OCI-LY1 (cell line): ENCODE results near the gene IL3.

ENCODE experiments used
- H2AFZ ChIP-seq: fragments of 200-600 bp; sonication (generic), shearing (Covaris generic); 2 replicates; pipeline ENCODE4 v1.6.0; 2014; ENCODE audit warnings: antibody characterized with exemption, mild to moderate bottlenecking, low read length
- H3F3A ChIP-seq: fragments of 200-600 bp; sonication (generic), shearing (Covaris generic); 2 replicates; pipeline ENCODE4 v1.6.0; 2014; ENCODE audit warnings: mild to moderate bottlenecking, antibody characterized with exemption, low read length, moderate library complexity; ENCODE audit not compliant: insufficient read depth
- H3K27ac ChIP-seq: fragments of 200-600 bp; sonication (generic); 2 replicates; pipeline ENCODE4 v1.5.1; 2014; ENCODE audit warnings: low read length, mixed run types, mild to moderate bottlenecking, low read depth; ENCODE audit not compliant: poor library complexity, severe bottlenecking
- H3K27me3 ChIP-seq: fragments of 200-600 bp; sonication (generic); 2 replicates; pipeline ENCODE4 v1.6.0; 2014; ENCODE audit warnings: antibody characterized with exemption, mild to moderate bottlenecking, low read length, moderate library complexity; ENCODE audit not compliant: insufficient read depth
- H3K36me3 ChIP-seq: fragments of 200-600 bp; sonication (generic); 2 replicates; pipeline ENCODE4 v1.6.1; 2014; ENCODE audit warnings: mild to moderate bottlenecking, antibody characterized with exemption, low read length, moderate library complexity, mixed read lengths; ENCODE audit not compliant: insufficient read depth
- H3K4me1 ChIP-seq: fragments of 200-600 bp; sonication (generic); 2 replicates; pipeline ENCODE4 v1.5.1; 2014; ENCODE audit warnings: mild to moderate bottlenecking, low read length, moderate library complexity; ENCODE audit not compliant: insufficient read depth, severe bottlenecking
- H3K4me2 ChIP-seq: fragments of 200-600 bp; sonication (generic), shearing (Covaris generic); 2 replicates; pipeline ENCODE4 v1.6.1; 2014; ENCODE audit warnings: low read length
- H3K4me3 ChIP-seq: fragments of 200-600 bp; sonication (generic); 2 replicates; pipeline ENCODE4 v1.5.1; 2014; ENCODE audit warnings: low read length, low read depth, mild to moderate bottlenecking, mixed read lengths; ENCODE audit not compliant: poor library complexity, severe bottlenecking
- H3K79me2 ChIP-seq: fragments of 200-600 bp; shearing (Covaris generic); 2 replicates; pipeline ENCODE4 v1.6.1; 2016; ENCODE audit warnings: mixed run types, low read length, mixed read lengths; ENCODE audit not compliant: insufficient read depth
- H3K9ac ChIP-seq: fragments of 200-600 bp; sonication (generic), shearing (Covaris generic); 2 replicates; pipeline ENCODE4 v1.6.1; 2014; ENCODE audit warnings: mild to moderate bottlenecking, low read length, mixed read lengths
- H3K9me2 ChIP-seq: fragments of 200-600 bp; sonication (generic), shearing (Covaris generic); 2 replicates; pipeline ENCODE4 v1.6.1; 2014; ENCODE audit warnings: low read depth, mild to moderate bottlenecking, low read length, mixed read lengths
- H3K9me3 ChIP-seq: fragments of 200-600 bp; shearing (Covaris generic); 2 replicates; pipeline ENCODE4 v1.6.1; 2014; ENCODE audit warnings: low read length, mixed read lengths
- H4K20me1 ChIP-seq: fragments of 200-600 bp; sonication (generic), shearing (Covaris generic); 2 replicates; pipeline ENCODE4 v1.6.0; 2016; ENCODE audit warnings: mild to moderate bottlenecking, low read length; ENCODE audit not compliant: insufficient read depth
- EZH2 ChIP-seq: fragments of 200-600 bp; sonication (generic), shearing (Covaris generic); IDR thresholded peaks from 2 replicates; pipeline ENCODE4 v1.8.0; 2017; ENCODE audit warnings: borderline replicate concordance, mixed run types, mild to moderate bottlenecking, antibody characterized with exemption, low read length, moderate library complexity, mixed read lengths
- TF ChIP-seq, protein P1 (sequence below): fragments of 200-600 bp; sonication (generic), shearing (Covaris generic); IDR thresholded peaks from 2 replicates; pipeline ENCODE4 v1.5.1; 2017; ENCODE audit warnings: mild to moderate bottlenecking, antibody characterized with exemption, low read length, moderate library complexity, mixed read lengths

Gene IL3

DNA sequence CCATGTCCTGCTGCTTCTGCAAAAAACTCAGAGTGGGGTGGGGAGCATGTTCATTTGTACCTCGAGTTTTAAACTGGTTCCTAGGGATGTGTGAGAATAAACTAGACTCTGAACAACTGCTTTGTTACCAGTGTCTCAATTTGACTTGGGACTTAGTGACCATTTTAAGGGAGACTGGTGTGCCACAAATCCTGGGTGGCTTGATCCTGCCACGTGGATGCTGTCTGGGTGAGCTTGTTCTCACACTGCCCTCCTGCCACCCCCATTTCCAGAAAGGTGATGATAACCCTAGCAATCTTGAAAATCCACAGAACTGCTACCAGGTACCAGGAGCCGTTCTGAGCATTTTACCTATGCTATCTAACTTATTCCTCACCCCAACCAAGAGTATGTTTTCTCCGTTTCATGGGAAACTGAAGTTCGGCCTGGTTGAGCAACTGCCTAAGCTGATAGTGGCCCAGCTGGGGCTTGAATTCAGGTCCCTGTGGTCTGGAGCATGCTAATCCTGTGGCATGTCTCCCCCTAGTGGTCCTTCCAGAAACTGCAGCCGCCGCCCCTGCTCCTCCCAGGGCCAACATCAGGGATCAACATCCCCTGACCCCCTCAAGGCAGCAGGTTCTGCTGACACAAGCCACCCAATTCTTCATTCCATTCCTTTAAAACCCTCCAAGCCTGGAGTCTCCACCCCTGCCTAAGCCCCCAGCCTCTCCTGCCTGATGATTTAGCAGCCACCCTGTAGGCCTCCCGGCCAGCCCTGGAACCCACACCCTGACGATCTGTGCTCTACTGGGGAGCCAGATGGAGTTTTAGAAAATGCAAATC lies 2.8 kb downstream of the IL3 start:
- no peaks in the 10 kb centered on the region for H3K27me3 ChIP-seq
- H3K4me2 ChIP-seq, result no peak overlapping the region
- no peaks in the 10 kb centered on the region for H3F3A ChIP-seq
- no peaks in the 10 kb centered on the region for H3K36me3 ChIP-seq
- H3K9me3 ChIP-seq, result no peaks in the 10 kb centered on the region
- H3K27ac ChIP-seq, result no peak overlapping the region
- H3K4me1 ChIP-seq, result no peaks in the 10 kb centered on the region
- no peaks in the 10 kb centered on the region for H4K20me1 ChIP-seq
- no peak overlapping the region for H3K9ac ChIP-seq
- no peaks in the 10 kb centered on the region for H3K79me2 ChIP-seq
- H3K4me3 ChIP-seq, result no peak overlapping the region
- H2AFZ ChIP-seq, result no peak overlapping the region
- no peak for TF ChIP-seq EZH2
- TF ChIP-seq, protein P1, sequence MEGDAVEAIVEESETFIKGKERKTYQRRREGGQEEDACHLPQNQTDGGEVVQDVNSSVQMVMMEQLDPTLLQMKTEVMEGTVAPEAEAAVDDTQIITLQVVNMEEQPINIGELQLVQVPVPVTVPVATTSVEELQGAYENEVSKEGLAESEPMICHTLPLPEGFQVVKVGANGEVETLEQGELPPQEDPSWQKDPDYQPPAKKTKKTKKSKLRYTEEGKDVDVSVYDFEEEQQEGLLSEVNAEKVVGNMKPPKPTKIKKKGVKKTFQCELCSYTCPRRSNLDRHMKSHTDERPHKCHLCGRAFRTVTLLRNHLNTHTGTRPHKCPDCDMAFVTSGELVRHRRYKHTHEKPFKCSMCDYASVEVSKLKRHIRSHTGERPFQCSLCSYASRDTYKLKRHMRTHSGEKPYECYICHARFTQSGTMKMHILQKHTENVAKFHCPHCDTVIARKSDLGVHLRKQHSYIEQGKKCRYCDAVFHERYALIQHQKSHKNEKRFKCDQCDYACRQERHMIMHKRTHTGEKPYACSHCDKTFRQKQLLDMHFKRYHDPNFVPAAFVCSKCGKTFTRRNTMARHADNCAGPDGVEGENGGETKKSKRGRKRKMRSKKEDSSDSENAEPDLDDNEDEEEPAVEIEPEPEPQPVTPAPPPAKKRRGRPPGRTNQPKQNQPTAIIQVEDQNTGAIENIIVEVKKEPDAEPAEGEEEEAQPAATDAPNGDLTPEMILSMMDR, result peak; percentile 92
- no peaks in the 10 kb centered on the region for H3K9me2 ChIP-seq

DNA sequence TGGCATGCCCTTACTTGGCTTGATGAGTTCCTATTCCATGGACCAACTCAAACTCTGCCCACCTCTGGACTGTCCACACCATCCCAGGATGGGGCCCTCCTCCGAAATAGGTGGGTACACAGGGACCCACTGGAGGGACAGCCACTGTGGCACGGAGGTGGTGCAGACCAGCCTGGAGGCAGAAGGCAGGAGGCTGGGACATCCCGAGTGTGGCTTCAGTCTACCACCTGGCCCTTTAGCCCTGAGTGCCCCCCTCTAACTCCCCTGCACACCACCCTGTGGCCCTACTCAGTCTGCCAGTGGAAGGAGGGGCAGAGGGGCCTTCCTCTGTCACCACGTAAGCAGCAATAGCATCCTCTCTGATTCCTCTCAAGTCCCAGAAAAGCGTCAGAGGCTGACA lies 3.7 kb downstream of the IL3 start:
- H3F3A ChIP-seq, result no peaks in the 10 kb centered on the region
- H3K9me3 ChIP-seq, result no peaks in the 10 kb centered on the region
- no peaks in the 10 kb centered on the region for H4K20me1 ChIP-seq

DNA sequence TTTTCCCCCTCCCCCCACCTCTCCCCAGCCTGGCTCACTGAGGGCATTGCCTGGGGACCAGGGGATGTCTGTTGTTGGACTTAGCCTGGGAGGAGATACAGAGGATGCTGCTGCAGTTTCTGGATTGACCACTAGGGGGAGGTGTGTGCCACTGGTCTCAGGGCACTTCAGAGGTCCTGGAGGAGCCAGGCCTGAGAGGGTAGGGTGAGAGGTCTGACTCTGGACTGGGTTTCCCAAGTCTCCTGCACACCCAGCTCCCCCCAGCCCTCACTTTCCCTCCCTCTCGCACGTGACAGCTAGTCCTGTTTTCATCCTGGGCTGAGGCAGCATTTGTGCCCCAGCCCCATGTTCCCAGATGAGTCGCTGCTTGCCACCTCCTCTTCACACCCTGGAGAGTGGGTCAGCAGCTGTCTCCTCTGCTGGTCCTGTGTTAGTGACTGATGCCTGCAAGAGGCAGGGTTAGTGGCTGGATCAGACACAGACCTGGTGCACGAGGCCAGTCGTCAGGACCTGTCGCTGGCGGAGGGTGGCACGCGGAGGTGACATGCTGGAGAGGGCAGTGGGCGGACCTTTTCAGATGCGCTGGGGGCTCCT lies 4.4 kb downstream of the IL3 start:
- Histone ChIP-seq H3K27ac (no peak overlapping the region), H3F3A (no peaks in the 10 kb centered on the region), H3K36me3 (no peaks in the 10 kb centered on the region), H3K9ac (no peak overlapping the region), H3K79me2 (no peaks in the 10 kb centered on the region), H2AFZ (no peak overlapping the region), H3K4me2 (no peak overlapping the region), H3K4me1 (no peaks in the 10 kb centered on the region), H3K27me3 (no peaks in the 10 kb centered on the region), H4K20me1 (no peaks in the 10 kb centered on the region), H3K4me3 (no peak overlapping the region), H3K9me3 (no peaks in the 10 kb centered on the region), H3K9me2 (no peaks in the 10 kb centered on the region)
- TF ChIP-seq, protein P1, result peak; percentile 84
- TF ChIP-seq EZH2, result no peak

More for the DNA sequence above, 3.7 kb downstream of the IL3 start:
- no peak overlapping the region for H3K9ac ChIP-seq
- H3K4me3 ChIP-seq, result no peak overlapping the region
- H3K27ac ChIP-seq, result no peak overlapping the region
- TF ChIP-seq, protein P1, result no peak
- TF ChIP-seq EZH2, result no peak
- no peaks in the 10 kb centered on the region for H3K36me3 ChIP-seq
- H3K79me2 ChIP-seq, result no peaks in the 10 kb centered on the region
- no peak overlapping the region for H2AFZ ChIP-seq
- no peak overlapping the region for H3K4me2 ChIP-seq
- H3K4me1 ChIP-seq, result no peaks in the 10 kb centered on the region
- no peaks in the 10 kb centered on the region for H3K27me3 ChIP-seq
- no peaks in the 10 kb centered on the region for H3K9me2 ChIP-seq
